Measurements from ENCODE around the gene COL9A3. TPM values are rescaled to one million over a fixed set of nuclear protein-coding genes. Genes with fewer than 3 reads are reported as not detected.

COL9A3 gene
- total RNA-seq, 1 donor from 2014 or later: 1.1 TPM

DNA sequence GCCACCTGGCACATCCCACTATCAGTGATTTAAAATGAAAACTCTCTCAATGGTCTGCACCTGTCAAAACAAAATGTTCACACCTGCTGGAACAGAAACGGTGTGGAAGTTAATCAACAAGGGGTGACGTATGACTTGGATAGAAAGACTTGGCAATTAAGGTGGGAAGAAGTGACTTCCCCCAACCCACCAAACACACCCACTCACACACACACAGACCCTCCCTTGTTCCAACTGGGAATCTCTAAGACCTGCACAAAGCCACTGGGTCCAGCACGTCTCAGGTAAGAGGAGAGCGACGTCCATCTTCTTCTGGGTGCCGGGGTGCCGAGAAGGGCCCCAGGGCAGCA, 69.8 kb downstream of the COL9A3 start:
- DNase-seq: no peak
- no peaks in the 10 kb centered on the region for H3K9me3 ChIP-seq
- TF ChIP-seq, protein P1, sequence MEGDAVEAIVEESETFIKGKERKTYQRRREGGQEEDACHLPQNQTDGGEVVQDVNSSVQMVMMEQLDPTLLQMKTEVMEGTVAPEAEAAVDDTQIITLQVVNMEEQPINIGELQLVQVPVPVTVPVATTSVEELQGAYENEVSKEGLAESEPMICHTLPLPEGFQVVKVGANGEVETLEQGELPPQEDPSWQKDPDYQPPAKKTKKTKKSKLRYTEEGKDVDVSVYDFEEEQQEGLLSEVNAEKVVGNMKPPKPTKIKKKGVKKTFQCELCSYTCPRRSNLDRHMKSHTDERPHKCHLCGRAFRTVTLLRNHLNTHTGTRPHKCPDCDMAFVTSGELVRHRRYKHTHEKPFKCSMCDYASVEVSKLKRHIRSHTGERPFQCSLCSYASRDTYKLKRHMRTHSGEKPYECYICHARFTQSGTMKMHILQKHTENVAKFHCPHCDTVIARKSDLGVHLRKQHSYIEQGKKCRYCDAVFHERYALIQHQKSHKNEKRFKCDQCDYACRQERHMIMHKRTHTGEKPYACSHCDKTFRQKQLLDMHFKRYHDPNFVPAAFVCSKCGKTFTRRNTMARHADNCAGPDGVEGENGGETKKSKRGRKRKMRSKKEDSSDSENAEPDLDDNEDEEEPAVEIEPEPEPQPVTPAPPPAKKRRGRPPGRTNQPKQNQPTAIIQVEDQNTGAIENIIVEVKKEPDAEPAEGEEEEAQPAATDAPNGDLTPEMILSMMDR (IDR thresholded peaks at IDR 0.05): no peak
- no peak overlapping the region for H3K27ac ChIP-seq
- intact Hi-C loops (cut with DNase I): no loop called here
- peaks cover 52% of the 10 kb centered on the region for H3K36me3 ChIP-seq
- H3K4me3 ChIP-seq: no peak overlapping the region
- no peaks in the 10 kb centered on the region for H3K4me1 ChIP-seq
- no peaks in the 10 kb centered on the region for H3K27me3 ChIP-seq
- no peak for ATAC-seq

DNA sequence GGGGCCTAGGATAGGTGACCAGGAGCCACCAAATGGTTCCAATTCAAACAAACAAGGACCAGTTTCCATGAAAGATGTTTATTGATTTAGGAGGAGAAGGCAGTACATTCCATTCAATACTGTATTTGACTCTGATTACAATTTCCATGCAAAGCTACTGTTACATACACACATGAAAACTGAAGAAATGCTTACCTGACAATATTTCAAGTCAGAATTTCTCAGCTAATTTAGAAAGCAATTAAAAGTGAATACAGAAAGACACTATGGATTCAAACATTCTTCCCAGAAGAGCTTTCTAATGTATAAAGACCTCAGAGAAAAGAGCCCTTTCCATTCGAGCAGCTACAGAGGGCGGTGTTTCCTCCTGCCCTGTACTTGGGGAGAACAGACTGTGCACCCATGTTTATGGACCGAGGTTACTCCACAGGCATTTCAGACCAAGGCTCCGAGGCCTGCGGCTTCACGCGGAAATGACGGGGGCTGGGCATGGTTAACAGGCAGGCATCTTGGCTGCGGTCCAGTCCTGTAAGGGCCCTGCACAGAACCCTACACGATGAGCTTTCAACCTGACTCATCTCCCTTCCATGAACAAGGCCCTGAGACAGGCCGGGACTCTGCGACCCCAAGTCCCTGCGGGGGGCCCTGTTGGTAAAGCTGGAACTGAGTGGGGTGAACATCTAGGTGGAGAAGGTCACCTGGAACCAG, 70.5 kb downstream of the COL9A3 start:
- intact Hi-C loops (cut with DNase I): no loop called here
- no peaks in the 10 kb centered on the region for H3K9me3 ChIP-seq
- H3K36me3 ChIP-seq: peaks cover 54% of the 10 kb centered on the region
- ATAC-seq: peak; percentile 55
- H3K27me3 ChIP-seq: no peaks in the 10 kb centered on the region
- no peak overlapping the region for H3K4me3 ChIP-seq
- TF ChIP-seq, protein P1 (IDR thresholded peaks at IDR 0.05): no peak
- H3K27ac ChIP-seq: no peak overlapping the region
- H3K4me1 ChIP-seq: no peaks in the 10 kb centered on the region
- no peak for DNase-seq

DNA sequence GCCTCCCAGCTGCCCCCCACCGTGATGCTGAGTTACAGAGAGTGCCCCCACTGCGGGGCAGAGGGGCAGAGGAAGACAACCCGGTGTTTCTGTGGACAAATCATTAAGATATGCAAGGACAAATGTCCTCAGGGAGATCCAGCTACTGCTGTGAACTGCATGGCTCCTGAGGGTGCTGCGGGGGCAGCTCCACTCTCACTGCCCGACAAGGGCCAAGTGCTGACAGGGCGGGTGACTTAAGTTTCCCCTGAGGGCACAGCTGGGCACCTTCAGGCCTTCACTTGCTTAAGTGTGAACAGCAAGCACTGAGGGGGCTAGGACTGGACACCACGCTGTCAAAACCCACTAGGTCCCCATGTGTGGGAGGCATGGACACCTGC, 71.0 kb downstream of the COL9A3 start:
- Histone ChIP-seq H3K4me3 (no peak overlapping the region), H3K27me3 (no peaks in the 10 kb centered on the region), H3K9me3 (no peaks in the 10 kb centered on the region), H3K4me1 (no peaks in the 10 kb centered on the region), H3K36me3 (peaks cover 60% of the 10 kb centered on the region), H3K27ac (no peak overlapping the region)
- no peak for DNase-seq
- no peak for ATAC-seq
- TF ChIP-seq, protein P1 (IDR thresholded peaks at IDR 0.05): no peak
- intact Hi-C loops (cut with DNase I): no loop called here

DNA sequence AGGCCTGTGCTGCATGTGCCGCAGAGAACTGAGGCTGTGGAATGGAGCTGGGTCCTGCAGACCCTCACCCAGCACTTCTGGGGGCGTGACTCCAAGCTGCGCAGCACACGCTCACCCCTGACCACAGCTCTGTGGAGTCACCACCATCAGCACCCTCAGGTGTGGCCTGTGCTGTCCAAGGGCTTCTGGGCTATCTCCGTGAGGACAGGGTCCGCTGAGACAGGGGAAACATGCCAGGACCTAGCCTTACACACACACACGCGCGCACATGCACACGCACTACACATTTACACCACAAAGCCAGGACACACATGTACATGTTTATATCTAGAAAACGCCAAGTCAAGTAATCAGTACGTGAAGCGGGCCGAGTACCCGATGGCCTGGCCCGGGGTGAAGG, 71.6 kb downstream of the COL9A3 start:
- intact Hi-C loops (cut with DNase I): no loop called here
- peaks cover 65% of the 10 kb centered on the region for H3K36me3 ChIP-seq
- ATAC-seq (no peak), DNase-seq (no peak)
- no peaks in the 10 kb centered on the region for H3K9me3 ChIP-seq
- TF ChIP-seq, protein P1 (IDR thresholded peaks at IDR 0.05): no peak
- no peak overlapping the region for H3K27ac ChIP-seq
- no peaks in the 10 kb centered on the region for H3K4me1 ChIP-seq
- H3K4me3 ChIP-seq: no peak overlapping the region
- no peaks in the 10 kb centered on the region for H3K27me3 ChIP-seq

DNA sequence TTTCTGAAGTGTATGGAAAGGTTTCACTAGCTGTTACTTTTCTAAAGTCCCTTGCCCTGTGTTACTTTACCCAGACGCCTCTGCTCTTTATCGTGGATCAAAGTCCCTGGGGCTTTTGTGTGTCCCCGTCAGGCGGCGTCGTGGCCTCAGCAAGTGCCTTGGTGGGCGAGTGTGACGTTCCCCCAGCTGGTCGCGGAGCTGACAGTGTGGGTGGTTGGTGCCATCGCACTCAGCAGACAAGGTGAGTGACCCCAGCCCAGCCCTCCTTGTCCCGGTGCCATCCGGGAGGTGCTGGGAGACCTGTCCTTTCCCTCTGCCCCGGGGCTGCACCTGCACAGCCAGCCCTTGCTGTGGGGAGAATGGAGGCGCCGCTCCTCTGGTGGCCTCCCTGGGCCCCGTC, 72.1 kb downstream of the COL9A3 start:
- Histone ChIP-seq H3K27me3 (no peaks in the 10 kb centered on the region), H3K4me3 (no peak overlapping the region), H3K4me1 (no peaks in the 10 kb centered on the region), H3K36me3 (peaks cover 70% of the 10 kb centered on the region), H3K9me3 (no peaks in the 10 kb centered on the region), H3K27ac (no peak overlapping the region)
- ATAC-seq (no peak), DNase-seq (no peak)
- TF ChIP-seq, protein P1 (IDR thresholded peaks at IDR 0.05): no peak
- intact Hi-C loops (cut with DNase I): no loop called here

DNA sequence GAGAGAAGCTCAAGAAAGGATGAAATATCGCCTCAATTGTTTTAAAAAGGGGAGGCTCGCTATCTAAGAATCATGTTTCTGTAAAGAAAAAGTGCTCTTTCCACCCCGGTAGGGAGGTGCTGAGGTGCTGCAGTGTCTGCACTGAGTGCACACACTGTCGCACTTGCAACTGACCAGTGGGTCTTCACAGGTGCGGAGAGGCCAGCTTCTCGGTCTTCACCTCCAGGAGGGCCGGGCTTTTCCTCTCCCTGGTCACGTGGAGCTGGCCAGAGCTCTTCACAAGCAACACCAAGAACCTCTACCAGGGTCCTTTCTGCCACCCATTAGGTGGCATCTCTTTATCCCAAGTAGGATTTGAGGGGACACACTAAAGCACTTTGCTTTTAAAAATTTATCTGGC, 72.6 kb downstream of the COL9A3 start:
- Histone ChIP-seq H3K36me3 (peaks cover 76% of the 10 kb centered on the region), H3K9me3 (no peaks in the 10 kb centered on the region)

More for the DNA sequence above, 72.6 kb downstream of the COL9A3 start:
- intact Hi-C loops (cut with DNase I): no loop called here
- DNase-seq: no peak
- no peaks in the 10 kb centered on the region for H3K27me3 ChIP-seq
- H3K27ac ChIP-seq: no peak overlapping the region
- TF ChIP-seq, protein P1 (IDR thresholded peaks at IDR 0.05): no peak
- ATAC-seq: no peak
- no peaks in the 10 kb centered on the region for H3K4me1 ChIP-seq
- H3K4me3 ChIP-seq: no peak overlapping the region
